K562 (cell line): ENCODE data around the gene HSF5. TPM values are rescaled to one million over a fixed set of nuclear protein-coding genes. Genes with fewer than 3 reads are reported as not detected.
A peak's percentile ranks its signal among the peaks of the same experiment; 100 is the strongest.

ENCODE experiments used
- ARNT ChIP-seq, 2 experiments: fragments of 450-650 bp; IDR thresholded peaks; 2 replicates each; pipeline ENCODE4 v1.6.1; 2016; ENCODE audit warnings: mild to moderate bottlenecking in 1 of 2
- BCLAF1 ChIP-seq, 2 experiments: fragments of 450-650 bp in 1 of 2; IDR thresholded peaks; 2 replicates each; pipeline ENCODE4 v1.6.1; 2011 to 2017; ENCODE audit warnings: low read depth in 2 of 2, antibody characterized with exemption in 1 of 2, borderline replicate concordance in 1 of 2, low read length in 1 of 2, mild to moderate bottlenecking in 1 of 2, mixed read lengths in 1 of 2; ENCODE audit not compliant: control insufficient read depth in 1 of 2
- CC2D1A ChIP-seq: fragments of 450-650 bp; IDR thresholded peaks from 2 replicates; pipeline ENCODE4 v1.6.1; 2017; ENCODE audit warnings: mild to moderate bottlenecking
- ESRRA ChIP-seq: fragments of 450-650 bp; IDR thresholded peaks from 2 replicates; pipeline ENCODE4 v1.6.1; 2014; ENCODE audit warnings: low read depth, mild to moderate bottlenecking, moderate library complexity, borderline replicate concordance
- FOSL1 ChIP-seq: fragments of 200-800 bp; sonication (Bioruptor generic); conservative IDR thresholded peaks from 2 replicates; pipeline ENCODE4 v1.6.1; 2016; ENCODE audit warnings: missing genetic modification characterization, missing compliant biosample characterization
- GTF3C2 ChIP-seq: IDR thresholded peaks from 3 replicates; pipeline ENCODE4 v1.6.1; 2011; ENCODE audit warnings: borderline replicate concordance, mild to moderate bottlenecking, moderate library complexity; ENCODE audit not compliant: insufficient read length; ENCODE audit errors: extremely low read depth
- HDAC2 ChIP-seq: fragments of 450-650 bp; IDR thresholded peaks from 2 replicates; pipeline ENCODE4 v1.6.1; 2016; ENCODE audit warnings: mild to moderate bottlenecking
- KLF10 ChIP-seq: fragments of 250-450 bp; sonication (Bioruptor Pico); IDR thresholded peaks from 2 replicates; pipeline ENCODE4 v1.6.1; 2021; ENCODE audit warnings: matching md5 sums
- NFRKB ChIP-seq: fragments of 450-650 bp; IDR thresholded peaks from 2 replicates; pipeline ENCODE4 v1.6.1; 2016; ENCODE audit warnings: low read depth
- NR3C1 ChIP-seq: sonication (generic); formaldehyde crosslinking; IDR thresholded peaks from 2 replicates; pipeline ENCODE4 v1.8.1; 2022; ENCODE audit warnings: missing genetic modification reagents
- PHF21A ChIP-seq: fragments of 450-650 bp; IDR thresholded peaks from 2 replicates; pipeline ENCODE4 v1.6.1; 2017; ENCODE audit warnings: low read depth, borderline replicate concordance
- PTTG1 ChIP-seq: fragments of 450-650 bp; IDR thresholded peaks from 2 replicates; pipeline ENCODE4 v1.6.1; 2016; ENCODE audit warnings: low read depth, mild to moderate bottlenecking, missing genetic modification characterization, missing compliant biosample characterization
- STAT5A ChIP-seq: IDR thresholded peaks from 2 replicates; pipeline ENCODE4 v1.6.1; 2012; ENCODE audit warnings: low read length, inconsistent platforms, borderline replicate concordance
- ZBTB8A ChIP-seq: fragments of 450-650 bp; IDR thresholded peaks from 2 replicates; pipeline ENCODE4 v1.6.1; 2018; ENCODE audit warnings: mild to moderate bottlenecking, moderate library complexity; ENCODE audit not compliant: partially characterized antibody
- ZNF12 ChIP-seq: sonication (generic); formaldehyde crosslinking; IDR thresholded peaks from 2 replicates; pipeline ENCODE4 v1.4.0; 2020; ENCODE audit warnings: mild to moderate bottlenecking, missing genetic modification reagents
- ZNF146 ChIP-seq: IDR thresholded peaks from one replicate; pipeline ENCODE4 v1.6.1; 2018; ENCODE audit warnings: missing compliant biosample characterization; ENCODE audit not compliant: unreplicated experiment
- ZNF644 ChIP-seq: fragments of 200-800 bp; sonication (Bioruptor generic); IDR thresholded peaks from 2 replicates; pipeline ENCODE4 v1.6.1; 2016; ENCODE audit warnings: low read depth, missing genetic modification characterization, missing compliant biosample characterization
- polyA plus RNA-seq, 8 experiments: library from polyadenylated mRNA; depleted of rRNA in 4 of 8; stranded (reverse) in 5 of 8; unstranded in 3 of 8; fragments of >200 nt; fragmentation: Nextera tagmentation in 2 of 8; fragmentation: Illumina TruSeq in 1 of 8; extraction: Ambion mirVana in 2 of 8; extraction: Trizol in 1 of 8; gene quantifications; 2 replicates each; pipeline versions ENCODE4 v1.2.1 to v1.2.3, GENCODE V29; 2011 to 2014; ENCODE audit warnings: inconsistent platforms in 1 of 8, missing spikeins in 1 of 8
- total RNA-seq, 7 experiments: library from RNA; depleted of rRNA in 6 of 7; stranded (reverse); fragments of >200 nt in 6 of 7; fragmentation: Illumina TruSeq in 2 of 7; extraction: Trizol in 2 of 7; gene quantifications; 2 replicates each; pipeline versions ENCODE4 v1.2.1 to v1.2.3, GENCODE V29; 2011 to 2021; ENCODE audit warnings: low replicate concordance in 1 of 7
- TF ChIP-seq, protein P1 (sequence below): sonication (generic); formaldehyde crosslinking; IDR thresholded peaks from 2 replicates; pipeline ENCODE4 v1.8.0; 2022; ENCODE audit warnings: missing genetic modification reagents, mild to moderate bottlenecking, borderline replicate concordance
- TF ChIP-seq, protein P2 (sequence below): sonication (generic); IDR thresholded peaks from 2 replicates; pipeline ENCODE4 v1.6.1; 2016

The HSF5 gene
- total and polyA plus RNA-seq, 9 of the 15 experiments (the other 6 are each of a cell fraction or from before 2014, with no cell fraction given): 0.04 TPM; not detected in 8

DNA sequence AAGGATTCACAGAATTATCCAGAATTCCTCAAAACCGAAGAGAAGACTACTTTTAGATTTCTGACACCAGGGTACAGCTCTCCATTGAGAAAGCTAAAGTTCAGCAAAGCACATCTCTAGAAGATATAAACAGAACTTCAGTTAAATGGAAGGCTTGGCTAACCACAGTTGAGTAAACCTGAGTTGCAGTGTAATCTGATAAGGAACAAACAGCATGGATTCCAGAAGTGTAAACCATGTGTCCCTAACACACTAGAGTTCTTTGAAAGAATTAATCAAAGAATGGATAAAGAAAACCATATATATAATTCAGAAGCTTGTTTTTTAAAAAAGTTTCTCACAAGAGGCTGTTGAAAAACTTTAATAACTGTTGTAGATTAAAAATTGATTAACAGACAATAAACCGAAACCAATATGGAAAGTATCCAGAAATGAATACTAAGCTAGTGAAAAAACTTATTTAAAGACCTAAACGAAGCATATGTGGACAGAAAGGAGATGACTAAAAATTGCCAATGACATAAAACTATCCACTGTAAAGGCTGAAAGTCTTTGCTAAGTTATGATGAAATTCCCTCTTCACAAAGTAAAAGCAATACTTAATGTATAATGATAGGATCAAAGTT lies 75.1 kb downstream of the HSF5 start (continued):
- TF ChIP-seq NFRKB: peak; percentile 38; the same call in 1 of the 2 replicates
- no peak for TF ChIP-seq PHF21A
- peak in 1 of 2 experiments; percentile 72; a peak in 1 of 4 replicates for TF ChIP-seq ARNT (IDR thresholded peaks at IDR 0.05)
- no peak for TF ChIP-seq ZNF12 (CRISPR knock-in tag)
- no peak for TF ChIP-seq ZBTB8A
- no peak for TF ChIP-seq ZNF644 (tag)
- no peak for TF ChIP-seq STAT5A
- TF ChIP-seq, protein P1, sequence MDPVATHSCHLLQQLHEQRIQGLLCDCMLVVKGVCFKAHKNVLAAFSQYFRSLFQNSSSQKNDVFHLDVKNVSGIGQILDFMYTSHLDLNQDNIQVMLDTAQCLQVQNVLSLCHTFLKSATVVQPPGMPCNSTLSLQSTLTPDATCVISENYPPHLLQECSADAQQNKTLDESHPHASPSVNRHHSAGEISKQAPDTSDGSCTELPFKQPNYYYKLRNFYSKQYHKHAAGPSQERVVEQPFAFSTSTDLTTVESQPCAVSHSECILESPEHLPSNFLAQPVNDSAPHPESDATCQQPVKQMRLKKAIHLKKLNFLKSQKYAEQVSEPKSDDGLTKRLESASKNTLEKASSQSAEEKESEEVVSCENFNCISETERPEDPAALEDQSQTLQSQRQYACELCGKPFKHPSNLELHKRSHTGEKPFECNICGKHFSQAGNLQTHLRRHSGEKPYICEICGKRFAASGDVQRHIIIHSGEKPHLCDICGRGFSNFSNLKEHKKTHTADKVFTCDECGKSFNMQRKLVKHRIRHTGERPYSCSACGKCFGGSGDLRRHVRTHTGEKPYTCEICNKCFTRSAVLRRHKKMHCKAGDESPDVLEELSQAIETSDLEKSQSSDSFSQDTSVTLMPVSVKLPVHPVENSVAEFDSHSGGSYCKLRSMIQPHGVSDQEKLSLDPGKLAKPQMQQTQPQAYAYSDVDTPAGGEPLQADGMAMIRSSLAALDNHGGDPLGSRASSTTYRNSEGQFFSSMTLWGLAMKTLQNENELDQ (CRISPR knock-in tag): no peak
- TF ChIP-seq BCLAF1 (IDR thresholded peaks at IDR 0.05; ENCODE audit: borderline replicate concordance in 1 of 2, control insufficient read depth in 1 of 2, low read depth in 2 of 2, low read length in 1 of 2): no peak
- TF ChIP-seq ZNF146 (CRISPR knock-in tag): no peak
- peak; percentile 23; the same call in 1 of the 2 replicates for TF ChIP-seq HDAC2
- TF ChIP-seq GTF3C2: no peak
- no peak for TF ChIP-seq NR3C1 (CRISPR knock-in tag)
- TF ChIP-seq KLF10 (CRISPR knock-in tag): no peak
- TF ChIP-seq, protein P2, sequence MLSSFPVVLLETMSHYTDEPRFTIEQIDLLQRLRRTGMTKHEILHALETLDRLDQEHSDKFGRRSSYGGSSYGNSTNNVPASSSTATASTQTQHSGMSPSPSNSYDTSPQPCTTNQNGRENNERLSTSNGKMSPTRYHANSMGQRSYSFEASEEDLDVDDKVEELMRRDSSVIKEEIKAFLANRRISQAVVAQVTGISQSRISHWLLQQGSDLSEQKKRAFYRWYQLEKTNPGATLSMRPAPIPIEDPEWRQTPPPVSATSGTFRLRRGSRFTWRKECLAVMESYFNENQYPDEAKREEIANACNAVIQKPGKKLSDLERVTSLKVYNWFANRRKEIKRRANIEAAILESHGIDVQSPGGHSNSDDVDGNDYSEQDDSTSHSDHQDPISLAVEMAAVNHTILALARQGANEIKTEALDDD: peak; percentile 81
- peak; percentile 45; the same call in 1 of the 2 replicates for TF ChIP-seq ESRRA
- no peak for TF ChIP-seq PTTG1
- peak; percentile 37; the same call in 1 of the 2 replicates for TF ChIP-seq FOSL1 (tag)
- no peak for TF ChIP-seq CC2D1A
